ENCODE data around the gene TSACC. TPM values are rescaled to one million over a fixed set of nuclear protein-coding genes. Genes with fewer than 3 reads are reported as not detected.

TSACC gene
- total RNA-seq, 2 experiments from 2014 or later = 0.25 to 0.83 TPM

GRCh38 chr1:156386949-156387869 is 48.9 kb downstream of the TSACC start:
- Mint-ChIP-seq H3K4me3 (no peak overlapping the region), H3K27ac (no peak overlapping the region), H3K4me1 (peaks cover 5% of the 10 kb centered on the region), H3K36me3 (ENCODE audit: low read depth) (no peaks in the 10 kb centered on the region), H3K27me3 (peaks cover 22% of the 10 kb centered on the region), H3K9me3 (ENCODE audit: low read depth) (no peaks in the 10 kb centered on the region)
- POLR2A ChIA-PET = interaction anchor here (1.8 kb wide), 1 partner anchor 59 kb away, joined by 8 read pairs; no protein-coding TSS in a partner anchor
- intact Hi-C loops (cut with DNase I, micrococcal nuclease) = no loop called here
- ATAC-seq = no peak
- no peak for DNase-seq
- CTCF ChIA-PET = interaction anchor here (0.5 to 5.7 kb wide), 24 partner anchors 9 to 353 kb away, joined by 3 to 264 read pairs (median 6); no protein-coding TSS in a partner anchor

- H3K36me3 Mint-ChIP-seq (ENCODE audit: low read depth) = no peaks in the 10 kb centered on the region
- H3K4me3 Mint-ChIP-seq = no peak overlapping the region
- CTCF ChIA-PET = interaction anchor here (0.6 to 5.7 kb wide), 5 partner anchors 26 to 236 kb away, joined by 3 to 264 read pairs (median 74); no protein-coding TSS in a partner anchor
These were observed 49.5 kb downstream of the TSACC start for GRCh38 chr1:156387870-156388173.

GRCh38 chr1:156388174-156389137 is 50.1 kb downstream of the TSACC start:
- intact Hi-C loops (cut with DNase I, micrococcal nuclease) = no loop called here
- Mint-ChIP-seq H3K27ac (no peak overlapping the region), H3K27me3 (peaks cover 25% of the 10 kb centered on the region), H3K36me3 (ENCODE audit: low read depth) (no peaks in the 10 kb centered on the region), H3K4me1 (peaks cover 5% of the 10 kb centered on the region), H3K9me3 (ENCODE audit: low read depth) (no peaks in the 10 kb centered on the region), H3K4me3 (no peak overlapping the region)
- POLR2A ChIA-PET = no interaction called here
- CTCF ChIA-PET = interaction anchor here (0.5 to 5.7 kb wide), 5 partner anchors 53 to 236 kb away, joined by 3 to 89 read pairs (median 7); no protein-coding TSS in a partner anchor
- DNase-seq (no peak), ATAC-seq (no peak)

More at GRCh38 chr1:156387870-156388173, 49.5 kb downstream of the TSACC start:
- Mint-ChIP-seq H3K9me3 (ENCODE audit: low read depth) (no peaks in the 10 kb centered on the region), H3K27ac (no peak overlapping the region), H3K27me3 (peaks cover 22% of the 10 kb centered on the region), H3K4me1 (peaks cover 5% of the 10 kb centered on the region)
- POLR2A ChIA-PET = no interaction called here
- DNase-seq (no peak), ATAC-seq (no peak)
- intact Hi-C loops (cut with DNase I, micrococcal nuclease) = no loop called here

- peaks cover 5% of the 10 kb centered on the region for H3K4me1 Mint-ChIP-seq
- no peak for ATAC-seq
- no peak overlapping the region for H3K4me3 Mint-ChIP-seq
These were observed 51.0 kb downstream of the TSACC start for GRCh38 chr1:156389311-156389710.

GRCh38 chr1:156390469-156391365 is 52.4 kb downstream of the TSACC start:
- Mint-ChIP-seq H3K27me3 (peaks cover 30% of the 10 kb centered on the region), H3K36me3 (ENCODE audit: low read depth) (no peaks in the 10 kb centered on the region), H3K4me3 (no peak overlapping the region), H3K4me1 (peaks cover 3% of the 10 kb centered on the region), H3K27ac (no peak overlapping the region), H3K9me3 (ENCODE audit: low read depth) (no peaks in the 10 kb centered on the region)
- ATAC-seq (no peak), DNase-seq (no peak)
- ChIA-PET CTCF (interaction anchor here (0.7 to 2.3 kb wide), 2 partner anchors 55 to 202 kb away, joined by 3 to 17 read pairs; no protein-coding TSS in a partner anchor), POLR2A (no interaction called here)
- intact Hi-C loops (cut with DNase I, micrococcal nuclease) = no loop called here

More at GRCh38 chr1:156389311-156389710, 51.0 kb downstream of the TSACC start:
- Mint-ChIP-seq H3K27ac (no peak overlapping the region), H3K9me3 (ENCODE audit: low read depth) (no peaks in the 10 kb centered on the region), H3K27me3 (peaks cover 26% of the 10 kb centered on the region), H3K36me3 (ENCODE audit: low read depth) (no peaks in the 10 kb centered on the region)
- POLR2A ChIA-PET = no interaction called here
- intact Hi-C loops (cut with DNase I, micrococcal nuclease) = no loop called here
- no peak for DNase-seq
- CTCF ChIA-PET = interaction anchor here (0.8 to 2.3 kb wide), 3 partner anchors 52 to 144 kb away, joined by 3 to 17 read pairs (median 7); no protein-coding TSS in a partner anchor

GRCh38 chr1:156391366-156391677 is 53.0 kb downstream of the TSACC start:
- no peak overlapping the region for H3K27ac Mint-ChIP-seq
- H3K9me3 Mint-ChIP-seq (ENCODE audit: low read depth) = no peaks in the 10 kb centered on the region
- H3K4me3 Mint-ChIP-seq = no peak overlapping the region
- ATAC-seq = no peak
- DNase-seq = no peak
- H3K4me1 Mint-ChIP-seq = no peaks in the 10 kb centered on the region
- ChIA-PET POLR2A (no interaction called here), CTCF (interaction anchor here (0.6 to 1.1 kb wide), 3 partner anchors 51 to 141 kb away, joined by 3 read pairs; no protein-coding TSS in a partner anchor)
- no peaks in the 10 kb centered on the region for H3K36me3 Mint-ChIP-seq (ENCODE audit: low read depth)
- intact Hi-C loops (cut with DNase I, micrococcal nuclease) = no loop called here
- H3K27me3 Mint-ChIP-seq = peaks cover 30% of the 10 kb centered on the region

GRCh38 chr1:156391701-156392100 is 53.4 kb downstream of the TSACC start:
- Mint-ChIP-seq H3K27ac (no peak overlapping the region), H3K27me3 (peaks cover 30% of the 10 kb centered on the region), H3K4me3 (no peak overlapping the region), H3K9me3 (ENCODE audit: low read depth) (no peaks in the 10 kb centered on the region), H3K4me1 (no peaks in the 10 kb centered on the region), H3K36me3 (ENCODE audit: low read depth) (no peaks in the 10 kb centered on the region)
- ChIA-PET POLR2A (no interaction called here), CTCF (interaction anchor here (0.6 to 2.0 kb wide), 4 partner anchors 51 to 140 kb away, joined by 3 to 6 read pairs (median 3); no protein-coding TSS in a partner anchor)
- ATAC-seq = no peak
- DNase-seq = no peak
- intact Hi-C loops (cut with DNase I, micrococcal nuclease) = no loop called here

- H3K4me3 Mint-ChIP-seq = no peak overlapping the region
- POLR2A ChIA-PET = no interaction called here
These were observed 54.1 kb downstream of the TSACC start for GRCh38 chr1:156392452-156392853.

GRCh38 chr1:156393095-156393494 is 54.8 kb downstream of the TSACC start:
- Mint-ChIP-seq H3K27ac (no peak overlapping the region), H3K4me3 (no peak overlapping the region), H3K9me3 (ENCODE audit: low read depth) (no peaks in the 10 kb centered on the region), H3K36me3 (ENCODE audit: low read depth) (no peaks in the 10 kb centered on the region), H3K4me1 (no peaks in the 10 kb centered on the region), H3K27me3 (peaks cover 23% of the 10 kb centered on the region)
- DNase-seq = no peak
- ATAC-seq = no peak
- ChIA-PET CTCF (interaction anchor here (2.0 to 5.4 kb wide), 2 partner anchors 7 to 53 kb away, joined by 6 to 28 read pairs; no protein-coding TSS in a partner anchor), POLR2A (no interaction called here)
- intact Hi-C loops (cut with DNase I, micrococcal nuclease) = no loop called here

More at GRCh38 chr1:156392452-156392853, 54.1 kb downstream of the TSACC start:
- Mint-ChIP-seq H3K4me1 (no peaks in the 10 kb centered on the region), H3K36me3 (ENCODE audit: low read depth) (no peaks in the 10 kb centered on the region), H3K27me3 (peaks cover 27% of the 10 kb centered on the region), H3K27ac (no peak overlapping the region), H3K9me3 (ENCODE audit: low read depth) (no peaks in the 10 kb centered on the region)
- DNase-seq (no peak), ATAC-seq (no peak)
- CTCF ChIA-PET = interaction anchor here (1.1 to 2.0 kb wide), 2 partner anchors 53 to 54 kb away, joined by 3 to 6 read pairs; no protein-coding TSS in a partner anchor
- intact Hi-C loops (cut with DNase I, micrococcal nuclease) = no loop called here

- ChIA-PET CTCF (interaction anchor here (0.6 to 5.4 kb wide), 3 partner anchors 8 to 51 kb away, joined by 4 to 28 read pairs (median 4); no protein-coding TSS in a partner anchor), POLR2A (no interaction called here)
- ATAC-seq (no peak), DNase-seq (no peak)
- Mint-ChIP-seq H3K4me1 (peaks cover 3% of the 10 kb centered on the region), H3K27ac (no peak overlapping the region), H3K9me3 (ENCODE audit: low read depth) (no peaks in the 10 kb centered on the region), H3K27me3 (peaks cover 21% of the 10 kb centered on the region), H3K36me3 (ENCODE audit: low read depth) (no peaks in the 10 kb centered on the region), H3K4me3 (no peak overlapping the region)
- intact Hi-C loops (cut with DNase I, micrococcal nuclease) = no loop called here
These were observed 55.8 kb downstream of the TSACC start for GRCh38 chr1:156394082-156394481.

Data from activated CD4-positive, alpha-beta T cell treated with anti-CD3 and anti-CD28 coated beads for 36 hours (primary cell).